PFSK-1 (cell line): Measurements from ENCODE around the gene IRF2BP2.

ENCODE experiments used
- SIN3A ChIP-seq: IDR thresholded peaks from 2 replicates; pipeline ENCODE4 v1.6.1; 2012; ENCODE audit warnings: mild to moderate bottlenecking, low read length, moderate library complexity, borderline replicate concordance; ENCODE audit not compliant: insufficient read depth
- TAF1 ChIP-seq: IDR thresholded peaks from 2 replicates; pipeline ENCODE4 v1.6.1; 2012; ENCODE audit warnings: low read length, control low read depth, borderline replicate concordance; ENCODE audit not compliant: insufficient read depth
- TF ChIP-seq, protein P1 (sequence below), 2 experiments: IDR thresholded peaks; 2 replicates each; pipeline versions ENCODE4 v1.6.1 to v1.8.0; 2011 to 2012; ENCODE audit warnings: low read depth in 2 of 2, low read length in 2 of 2, control low read depth in 1 of 2, inconsistent platforms in 1 of 2, mild to moderate bottlenecking in 1 of 2, moderate library complexity in 1 of 2; ENCODE audit not compliant: insufficient read depth in 1 of 2

DNA sequence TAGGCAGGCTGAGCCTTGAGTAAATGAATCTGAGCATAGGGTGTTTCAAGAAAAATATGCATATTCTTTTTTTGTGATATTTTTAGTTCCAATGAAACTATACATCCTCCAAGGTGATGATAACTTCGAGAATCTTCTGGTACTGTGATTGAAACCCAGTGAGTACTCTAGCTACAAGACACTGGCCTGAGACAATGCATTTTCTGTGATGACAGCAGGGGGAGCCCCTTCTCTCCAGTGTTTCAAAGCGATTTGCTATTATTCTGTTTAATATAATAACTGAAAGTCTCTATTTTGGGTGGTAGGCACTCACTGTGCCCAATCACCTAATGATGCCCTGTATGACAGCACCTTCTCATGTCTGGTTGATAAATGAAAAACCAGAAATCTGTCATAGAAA is 12.1 kb downstream of the IRF2BP2 start:
- no peak for TF ChIP-seq TAF1
- TF ChIP-seq, protein P1, sequence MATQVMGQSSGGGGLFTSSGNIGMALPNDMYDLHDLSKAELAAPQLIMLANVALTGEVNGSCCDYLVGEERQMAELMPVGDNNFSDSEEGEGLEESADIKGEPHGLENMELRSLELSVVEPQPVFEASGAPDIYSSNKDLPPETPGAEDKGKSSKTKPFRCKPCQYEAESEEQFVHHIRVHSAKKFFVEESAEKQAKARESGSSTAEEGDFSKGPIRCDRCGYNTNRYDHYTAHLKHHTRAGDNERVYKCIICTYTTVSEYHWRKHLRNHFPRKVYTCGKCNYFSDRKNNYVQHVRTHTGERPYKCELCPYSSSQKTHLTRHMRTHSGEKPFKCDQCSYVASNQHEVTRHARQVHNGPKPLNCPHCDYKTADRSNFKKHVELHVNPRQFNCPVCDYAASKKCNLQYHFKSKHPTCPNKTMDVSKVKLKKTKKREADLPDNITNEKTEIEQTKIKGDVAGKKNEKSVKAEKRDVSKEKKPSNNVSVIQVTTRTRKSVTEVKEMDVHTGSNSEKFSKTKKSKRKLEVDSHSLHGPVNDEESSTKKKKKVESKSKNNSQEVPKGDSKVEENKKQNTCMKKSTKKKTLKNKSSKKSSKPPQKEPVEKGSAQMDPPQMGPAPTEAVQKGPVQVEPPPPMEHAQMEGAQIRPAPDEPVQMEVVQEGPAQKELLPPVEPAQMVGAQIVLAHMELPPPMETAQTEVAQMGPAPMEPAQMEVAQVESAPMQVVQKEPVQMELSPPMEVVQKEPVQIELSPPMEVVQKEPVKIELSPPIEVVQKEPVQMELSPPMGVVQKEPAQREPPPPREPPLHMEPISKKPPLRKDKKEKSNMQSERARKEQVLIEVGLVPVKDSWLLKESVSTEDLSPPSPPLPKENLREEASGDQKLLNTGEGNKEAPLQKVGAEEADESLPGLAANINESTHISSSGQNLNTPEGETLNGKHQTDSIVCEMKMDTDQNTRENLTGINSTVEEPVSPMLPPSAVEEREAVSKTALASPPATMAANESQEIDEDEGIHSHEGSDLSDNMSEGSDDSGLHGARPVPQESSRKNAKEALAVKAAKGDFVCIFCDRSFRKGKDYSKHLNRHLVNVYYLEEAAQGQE (IDR thresholded peaks at IDR 0.05; ENCODE audit: insufficient read depth in 1 of 2, low read depth in 2 of 2, low read length in 2 of 2), result no peak
- TF ChIP-seq SIN3A, result no peak
